ENCODE results near the gene AK8.
A peak's percentile ranks its signal among the peaks of the same experiment; 100 is the strongest.

AK8 gene

DNA sequence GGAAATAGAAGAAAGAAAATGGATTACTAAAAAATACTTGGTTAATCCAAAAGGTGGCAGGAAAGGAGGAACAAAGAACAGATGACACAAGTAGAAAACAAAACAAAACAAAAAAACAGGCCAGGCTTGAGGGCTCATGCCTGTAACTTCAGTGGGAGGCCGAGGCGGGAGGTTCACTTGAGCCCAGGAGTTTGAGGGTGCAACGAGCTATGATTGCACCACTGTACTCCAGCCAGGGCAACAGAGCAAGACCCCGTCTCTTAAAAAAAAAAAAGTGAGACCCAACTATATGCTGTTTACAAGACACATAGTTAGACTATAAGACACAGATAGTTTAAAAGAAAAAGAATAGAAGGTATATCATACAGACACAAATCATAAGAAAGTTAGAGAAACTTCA lies 59.5 kb downstream of the AK8 start:
- H3K18ac ChIP-seq (ENCODE audit: low read length), result no peak overlapping the region
- no peaks in the 10 kb centered on the region for H3K9me3 ChIP-seq (replicated peaks in 1 of 2; ENCODE audit: control insufficient read depth in 2 of 2, insufficient read depth in 1 of 2, low read depth in 1 of 2, low read length in 2 of 2)
- no peak overlapping the region for H3K9ac ChIP-seq (ENCODE audit: low read depth, low read length, poor library complexity)
- H3K14ac ChIP-seq (ENCODE audit: low read length), result no peak overlapping the region
- no peak overlapping the region for H2BK5ac ChIP-seq (ENCODE audit: low read length)
- no peak overlapping the region for H3K4me2 ChIP-seq (ENCODE audit: insufficient read depth, low read length, poor library complexity, severe bottlenecking)
- H4K91ac ChIP-seq (ENCODE audit: low read depth, low read length, poor library complexity), result no peak overlapping the region
- no peaks in the 10 kb centered on the region for H3K79me1 ChIP-seq (ENCODE audit: low read depth, low read length)
- WGBS, 2 donors (ENCODE audit: extremely low coverage in 2 of 2, insufficient read length in 2 of 2, insufficient replicate concordance in 1 of 2), result no CpG with 5 or more reads among the region's 4 CpGs
- H3K23ac ChIP-seq (ENCODE audit: low read depth, low read length, poor library complexity), result no peak overlapping the region
- H3K36me3 ChIP-seq (replicated peaks in 1 of 2; ENCODE audit: control insufficient read depth in 2 of 2, insufficient read depth in 2 of 2, low read length in 2 of 2), result no peaks in the 10 kb centered on the region
- H2AK5ac ChIP-seq (ENCODE audit: low read depth, low read length), result no peak overlapping the region
- no peak for DNase-seq (ENCODE audit: low spot score)
- H3K27ac ChIP-seq (replicated peaks; ENCODE audit: low read length), result no peak overlapping the region
- H4K8ac ChIP-seq (ENCODE audit: low read depth, low read length), result no peak overlapping the region
- H3K4ac ChIP-seq (ENCODE audit: low read length), result no peak overlapping the region
- H2BK120ac ChIP-seq (ENCODE audit: low read depth, low read length), result no peak overlapping the region
- H3K4me3 ChIP-seq (ENCODE audit: low read length in 2 of 2), result no peak overlapping the region
- H3K4me1 ChIP-seq (ENCODE audit: control insufficient read depth in 2 of 2, insufficient read depth in 1 of 2, low read depth in 1 of 2, low read length in 2 of 2), result peaks cover 2% of the 10 kb centered on the region in 2 donors
- H2BK12ac ChIP-seq (ENCODE audit: low read length), result no peak overlapping the region
- no peak overlapping the region for H2AFZ ChIP-seq (ENCODE audit: low read length)
- H3K27me3 ChIP-seq (ENCODE audit: control insufficient read depth in 3 of 3, insufficient read depth in 3 of 3, low read depth in 1 of 3, low read length in 3 of 3), result peaks cover 0 to 2% (median 0%) of the 10 kb centered on the region in 3 experiments
- H2BK15ac ChIP-seq (ENCODE audit: low read length), result no peak overlapping the region

DNA sequence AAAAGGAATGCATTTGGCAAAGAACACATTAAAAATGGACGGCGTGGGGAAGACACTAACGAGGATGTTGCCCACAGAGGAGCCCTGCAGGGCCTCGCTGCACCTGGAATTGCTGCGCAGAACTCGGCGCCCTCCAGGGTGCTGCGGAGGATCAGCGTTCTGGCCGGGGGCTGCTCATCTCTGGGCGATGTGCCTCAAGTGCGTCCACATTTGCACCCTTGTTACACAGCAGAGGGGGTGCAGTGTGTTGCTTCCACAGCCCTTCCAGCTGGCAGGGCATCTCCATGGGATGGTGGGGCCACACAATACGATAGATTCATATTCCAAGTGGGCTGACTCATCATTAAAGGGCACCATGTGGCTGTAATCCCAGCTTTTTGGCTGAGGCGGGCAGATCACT lies 63.1 kb downstream of the AK8 start:
- Histone ChIP-seq H3K9ac (ENCODE audit: low read depth, low read length, poor library complexity) (no peak overlapping the region), H3K4ac (ENCODE audit: low read length) (no peak overlapping the region), H3K4me3 (ENCODE audit: low read length in 2 of 2) (no peak overlapping the region), H3K79me1 (ENCODE audit: low read depth, low read length) (no peaks in the 10 kb centered on the region), H2BK12ac (ENCODE audit: low read length) (no peak overlapping the region), H2AFZ (ENCODE audit: low read length) (no peak overlapping the region), H3K18ac (ENCODE audit: low read length) (peak overlapping the region; percentile 54), H2BK5ac (ENCODE audit: low read length) (no peak overlapping the region), H3K4me1 (ENCODE audit: control insufficient read depth in 2 of 2, insufficient read depth in 1 of 2, low read depth in 1 of 2, low read length in 2 of 2) (peaks cover 2% of the 10 kb centered on the region in 2 donors), H3K23ac (ENCODE audit: low read depth, low read length, poor library complexity) (no peak overlapping the region), H3K4me2 (ENCODE audit: insufficient read depth, low read length, poor library complexity, severe bottlenecking) (no peak overlapping the region), H3K27ac (replicated peaks; ENCODE audit: low read length) (no peak overlapping the region), H3K36me3 (replicated peaks in 1 of 2; ENCODE audit: control insufficient read depth in 2 of 2, insufficient read depth in 2 of 2, low read length in 2 of 2) (no peaks in the 10 kb centered on the region), H3K27me3 (ENCODE audit: control insufficient read depth in 3 of 3, insufficient read depth in 3 of 3, low read depth in 1 of 3, low read length in 3 of 3) (peaks cover 0 to 2% (median 0%) of the 10 kb centered on the region in 3 experiments), H2AK5ac (ENCODE audit: low read depth, low read length) (peak overlapping the region; percentile 67), H2BK15ac (ENCODE audit: low read length) (no peak overlapping the region), H3K9me3 (replicated peaks in 1 of 2; ENCODE audit: control insufficient read depth in 2 of 2, insufficient read depth in 1 of 2, low read depth in 1 of 2, low read length in 2 of 2) (no peaks in the 10 kb centered on the region), H2BK120ac (ENCODE audit: low read depth, low read length) (no peak overlapping the region), H4K8ac (ENCODE audit: low read depth, low read length) (no peak overlapping the region), H4K91ac (ENCODE audit: low read depth, low read length, poor library complexity) (peak overlapping the region; percentile 77), H3K14ac (ENCODE audit: low read length) (no peak overlapping the region)
- no peak for DNase-seq (ENCODE audit: low spot score)
- no CpG with 5 or more reads among the region's 14 CpGs for WGBS, 2 donors (ENCODE audit: extremely low coverage in 2 of 2, insufficient read length in 2 of 2, insufficient replicate concordance in 1 of 2)

DNA sequence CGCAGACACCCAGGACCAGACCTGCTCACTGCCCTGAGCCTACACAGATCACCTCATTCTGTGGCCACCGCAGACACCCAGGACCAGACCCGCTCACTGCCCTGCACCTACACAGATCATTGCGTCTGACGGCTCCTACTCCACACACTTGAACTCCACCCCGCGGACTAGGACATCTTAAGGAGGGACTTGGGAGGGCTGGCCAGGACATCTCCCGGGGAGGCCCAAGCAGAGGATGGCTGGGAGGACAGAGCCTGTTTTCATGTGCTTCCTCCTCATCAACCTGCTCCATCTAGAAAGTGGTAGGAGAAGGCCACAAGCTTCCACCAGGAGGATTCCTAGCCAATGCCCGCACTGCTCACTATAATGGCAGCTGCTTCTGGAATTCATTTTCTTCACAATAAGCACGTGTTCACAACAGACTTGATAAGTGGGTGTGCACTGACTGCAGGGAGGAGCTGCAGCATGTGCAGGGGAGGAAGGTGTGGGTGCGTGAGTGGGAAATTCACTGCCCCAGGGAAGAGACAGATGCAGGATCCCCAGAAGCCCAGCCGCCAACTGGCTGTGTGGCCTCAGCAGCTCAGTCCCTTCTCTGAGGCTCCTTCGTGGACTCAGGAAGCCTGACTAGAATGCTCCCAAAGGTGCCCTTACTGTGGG lies 64.8 kb downstream of the AK8 start:
- H3K4me3 ChIP-seq (ENCODE audit: low read length in 2 of 2), result no peak overlapping the region
- H3K27ac ChIP-seq (replicated peaks; ENCODE audit: low read length), result no peak overlapping the region
- no peak overlapping the region for H3K18ac ChIP-seq (ENCODE audit: low read length)
- no peak overlapping the region for H3K23ac ChIP-seq (ENCODE audit: low read depth, low read length, poor library complexity)
- H2BK15ac ChIP-seq (ENCODE audit: low read length), result peak overlapping the region; percentile 59
- no peak overlapping the region for H3K9ac ChIP-seq (ENCODE audit: low read depth, low read length, poor library complexity)
- H3K9me3 ChIP-seq (replicated peaks in 1 of 2; ENCODE audit: control insufficient read depth in 2 of 2, insufficient read depth in 1 of 2, low read depth in 1 of 2, low read length in 2 of 2), result no peaks in the 10 kb centered on the region
- H2AFZ ChIP-seq (ENCODE audit: low read length), result no peak overlapping the region
- H4K8ac ChIP-seq (ENCODE audit: low read depth, low read length), result no peak overlapping the region
- no peak overlapping the region for H2BK120ac ChIP-seq (ENCODE audit: low read depth, low read length)
- H4K91ac ChIP-seq (ENCODE audit: low read depth, low read length, poor library complexity), result no peak overlapping the region
- DNase-seq (ENCODE audit: low spot score), result no peak
- no peak overlapping the region for H2BK5ac ChIP-seq (ENCODE audit: low read length)
- H3K36me3 ChIP-seq (replicated peaks in 1 of 2; ENCODE audit: control insufficient read depth in 2 of 2, insufficient read depth in 2 of 2, low read length in 2 of 2), result no peaks in the 10 kb centered on the region
- H2AK5ac ChIP-seq (ENCODE audit: low read depth, low read length), result peak overlapping the region; percentile 24
- H3K4ac ChIP-seq (ENCODE audit: low read length), result no peak overlapping the region
- peaks cover 0 to 2% (median 0%) of the 10 kb centered on the region in 3 experiments for H3K27me3 ChIP-seq (ENCODE audit: control insufficient read depth in 3 of 3, insufficient read depth in 3 of 3, low read depth in 1 of 3, low read length in 3 of 3)
- WGBS, 2 donors (ENCODE audit: extremely low coverage in 2 of 2, insufficient read length in 2 of 2, insufficient replicate concordance in 1 of 2), result no CpG with 5 or more reads among the region's 13 CpGs
- H2BK12ac ChIP-seq (ENCODE audit: low read length), result no peak overlapping the region
- no peak overlapping the region for H3K4me2 ChIP-seq (ENCODE audit: insufficient read depth, low read length, poor library complexity, severe bottlenecking)
- H3K14ac ChIP-seq (ENCODE audit: low read length), result peak overlapping the region; percentile 9
- no peaks in the 10 kb centered on the region for H3K79me1 ChIP-seq (ENCODE audit: low read depth, low read length)
- H3K4me1 ChIP-seq (ENCODE audit: control insufficient read depth in 2 of 2, insufficient read depth in 1 of 2, low read depth in 1 of 2, low read length in 2 of 2), result peaks cover 2 to 4% of the 10 kb centered on the region in 2 donors

DNA sequence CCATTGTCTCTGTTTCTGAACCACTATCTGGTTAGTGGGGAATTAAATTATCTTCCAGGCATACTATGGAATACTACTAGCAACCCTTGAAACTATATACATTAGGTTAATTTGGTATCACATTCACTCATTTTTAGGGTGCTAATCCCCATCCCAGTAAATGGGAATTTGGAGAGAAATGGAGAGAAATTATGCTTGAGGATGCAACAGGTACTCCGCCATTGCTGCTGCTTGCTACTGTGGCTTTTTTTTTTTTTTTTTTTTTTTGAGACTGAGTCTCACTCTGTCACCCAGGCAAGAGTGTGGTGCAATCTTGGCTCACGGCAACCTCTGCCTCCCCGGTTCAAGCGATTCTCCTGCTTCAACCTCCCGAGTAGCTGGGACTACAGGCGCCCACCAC lies 66.1 kb downstream of the AK8 start:
- H3K27ac ChIP-seq (replicated peaks; ENCODE audit: low read length), result no peak overlapping the region
- H3K36me3 ChIP-seq (replicated peaks in 1 of 2; ENCODE audit: control insufficient read depth in 2 of 2, insufficient read depth in 2 of 2, low read length in 2 of 2), result no peaks in the 10 kb centered on the region
- no peaks in the 10 kb centered on the region for H3K9me3 ChIP-seq (replicated peaks in 1 of 2; ENCODE audit: control insufficient read depth in 2 of 2, insufficient read depth in 1 of 2, low read depth in 1 of 2, low read length in 2 of 2)
- no peak overlapping the region for H2BK12ac ChIP-seq (ENCODE audit: low read length)
- no peaks in the 10 kb centered on the region for H3K79me1 ChIP-seq (ENCODE audit: low read depth, low read length)
- H2BK5ac ChIP-seq (ENCODE audit: low read length), result no peak overlapping the region
- H3K18ac ChIP-seq (ENCODE audit: low read length), result no peak overlapping the region
- no peak for DNase-seq (ENCODE audit: low spot score)
- H2AFZ ChIP-seq (ENCODE audit: low read length), result no peak overlapping the region
- H4K8ac ChIP-seq (ENCODE audit: low read depth, low read length), result no peak overlapping the region
- peaks cover 4% of the 10 kb centered on the region in 2 donors for H3K4me1 ChIP-seq (ENCODE audit: control insufficient read depth in 2 of 2, insufficient read depth in 1 of 2, low read depth in 1 of 2, low read length in 2 of 2)
- no peak overlapping the region for H2BK120ac ChIP-seq (ENCODE audit: low read depth, low read length)
- no CpG with 5 or more reads among the region's 6 CpGs for WGBS, 2 donors (ENCODE audit: extremely low coverage in 2 of 2, insufficient read length in 2 of 2, insufficient replicate concordance in 1 of 2)
- no peak overlapping the region for H2AK5ac ChIP-seq (ENCODE audit: low read depth, low read length)
- H3K23ac ChIP-seq (ENCODE audit: low read depth, low read length, poor library complexity), result no peak overlapping the region
- H3K4ac ChIP-seq (ENCODE audit: low read length), result no peak overlapping the region
- no peak overlapping the region for H2BK15ac ChIP-seq (ENCODE audit: low read length)
- H3K4me3 ChIP-seq (ENCODE audit: low read length in 2 of 2), result no peak overlapping the region
- H3K9ac ChIP-seq (ENCODE audit: low read depth, low read length, poor library complexity), result no peak overlapping the region
- H3K14ac ChIP-seq (ENCODE audit: low read length), result no peak overlapping the region
- H3K4me2 ChIP-seq (ENCODE audit: insufficient read depth, low read length, poor library complexity, severe bottlenecking), result no peak overlapping the region
- no peaks in the 10 kb centered on the region for H3K27me3 ChIP-seq (ENCODE audit: control insufficient read depth in 3 of 3, insufficient read depth in 3 of 3, low read depth in 1 of 3, low read length in 3 of 3)
- no peak overlapping the region for H4K91ac ChIP-seq (ENCODE audit: low read depth, low read length, poor library complexity)

All from neuronal stem cell (in vitro differentiated cells).